ENCODE measurements around the gene ZNF846.
"Not testable (repeated sequence)": the region's sequence is repeated elsewhere in the genome, so short reads cannot be mapped to it uniquely, and the experiment has no call there.

Gene ZNF846

GRCh38 chr19:9792206-9793070 lies 23.9 kb upstream of the ZNF846 start:
- Histone ChIP-seq H3K27me3 (no peaks in the 10 kb centered on the region), H3K9me3 (no peaks in the 10 kb centered on the region), H3K4me1 (peaks cover 5% of the 10 kb centered on the region), H3K4me3 (ENCODE audit: low read depth, low read length) (peak overlapping the region; percentile 69), H3K36me3 (no peaks in the 10 kb centered on the region)
- TF ChIP-seq, protein P1, sequence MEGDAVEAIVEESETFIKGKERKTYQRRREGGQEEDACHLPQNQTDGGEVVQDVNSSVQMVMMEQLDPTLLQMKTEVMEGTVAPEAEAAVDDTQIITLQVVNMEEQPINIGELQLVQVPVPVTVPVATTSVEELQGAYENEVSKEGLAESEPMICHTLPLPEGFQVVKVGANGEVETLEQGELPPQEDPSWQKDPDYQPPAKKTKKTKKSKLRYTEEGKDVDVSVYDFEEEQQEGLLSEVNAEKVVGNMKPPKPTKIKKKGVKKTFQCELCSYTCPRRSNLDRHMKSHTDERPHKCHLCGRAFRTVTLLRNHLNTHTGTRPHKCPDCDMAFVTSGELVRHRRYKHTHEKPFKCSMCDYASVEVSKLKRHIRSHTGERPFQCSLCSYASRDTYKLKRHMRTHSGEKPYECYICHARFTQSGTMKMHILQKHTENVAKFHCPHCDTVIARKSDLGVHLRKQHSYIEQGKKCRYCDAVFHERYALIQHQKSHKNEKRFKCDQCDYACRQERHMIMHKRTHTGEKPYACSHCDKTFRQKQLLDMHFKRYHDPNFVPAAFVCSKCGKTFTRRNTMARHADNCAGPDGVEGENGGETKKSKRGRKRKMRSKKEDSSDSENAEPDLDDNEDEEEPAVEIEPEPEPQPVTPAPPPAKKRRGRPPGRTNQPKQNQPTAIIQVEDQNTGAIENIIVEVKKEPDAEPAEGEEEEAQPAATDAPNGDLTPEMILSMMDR (IDR thresholded peaks at IDR 0.05; ENCODE audit: low read depth, low read length) = no peak
- DNase-seq = peak; percentile 98

DNA sequence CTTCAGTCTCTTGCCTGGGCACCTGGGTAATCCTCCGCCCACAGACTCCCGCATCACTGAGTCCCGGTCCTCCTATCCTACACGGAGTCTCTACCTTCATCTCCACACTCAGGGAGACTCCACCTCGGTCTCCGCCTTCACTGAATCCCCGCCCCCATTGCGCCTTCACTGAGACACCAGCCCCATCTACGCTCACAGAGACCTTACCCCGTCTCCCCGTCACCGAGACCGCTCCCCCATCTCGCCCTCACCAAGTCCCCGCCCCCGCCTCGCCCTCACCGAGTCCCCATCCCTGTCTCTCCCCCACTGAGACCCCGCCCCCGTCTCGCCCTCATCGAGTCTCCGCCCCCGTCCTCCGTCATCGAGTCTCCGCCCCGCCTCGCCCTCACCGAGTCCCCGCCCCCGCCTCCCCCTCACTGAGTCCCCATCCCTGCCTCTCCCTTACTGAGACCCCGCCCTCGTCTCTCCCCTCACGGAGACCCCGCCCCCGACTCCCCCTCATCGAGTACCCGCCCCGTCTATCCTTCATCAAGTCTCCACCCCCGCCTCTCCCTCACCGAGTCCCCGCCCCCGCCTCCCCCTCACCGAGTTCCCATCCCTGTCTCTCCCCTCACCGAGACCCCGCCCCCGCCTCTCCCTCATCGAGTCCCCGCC lies 23.1 kb upstream of the ZNF846 start:
- peak; percentile 98 for DNase-seq

GRCh38 chr19:9791073-9791367 lies 22.5 kb upstream of the ZNF846 start:
- H3K36me3 ChIP-seq; H3K27me3 ChIP-seq; DNase-seq; H3K4me1 ChIP-seq; H3K4me3 ChIP-seq (ENCODE audit: low read depth, low read length); H3K9me3 ChIP-seq: not testable (repeated sequence)

More for the DNA sequence above, 23.1 kb upstream of the ZNF846 start:
- H3K4me3 ChIP-seq (ENCODE audit: low read depth, low read length) = peak overlapping the region; percentile 57
- H3K27me3 ChIP-seq = no peaks in the 10 kb centered on the region
- TF ChIP-seq, protein P1 (IDR thresholded peaks at IDR 0.05; ENCODE audit: low read depth, low read length) = no peak
- H3K9me3 ChIP-seq = no peaks in the 10 kb centered on the region
- no peaks in the 10 kb centered on the region for H3K36me3 ChIP-seq
- peaks cover 5% of the 10 kb centered on the region for H3K4me1 ChIP-seq

GRCh38 chr19:9789579-9789978 lies 21.0 kb upstream of the ZNF846 start:
- DNase-seq; H3K4me1 ChIP-seq; H3K27me3 ChIP-seq; H3K36me3 ChIP-seq; H3K4me3 ChIP-seq (ENCODE audit: low read depth, low read length); H3K9me3 ChIP-seq: not testable (repeated sequence)

DNA sequence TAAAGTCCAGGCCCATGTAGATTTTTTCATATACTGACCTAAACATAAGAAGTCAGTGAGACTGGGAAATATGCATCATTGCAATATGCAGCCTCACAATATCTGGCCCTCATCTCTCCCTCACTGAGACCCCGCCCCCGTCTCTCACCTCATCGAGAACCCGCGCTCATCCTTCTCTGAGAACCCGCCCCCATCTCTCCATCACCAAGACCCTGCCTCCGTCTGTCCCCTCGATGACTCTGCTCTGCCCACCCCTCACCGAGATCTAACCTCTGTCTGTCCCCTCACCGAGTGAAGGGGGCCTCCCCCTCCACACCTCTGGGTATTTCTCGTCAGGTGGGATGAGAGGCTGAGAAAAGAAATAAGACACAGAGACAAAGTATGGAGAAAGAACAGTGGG lies 20.5 kb upstream of the ZNF846 start:
- TF ChIP-seq, protein P1 (IDR thresholded peaks at IDR 0.05; ENCODE audit: low read depth, low read length) = no peak
- DNase-seq = no peak
- no peak overlapping the region for H3K4me3 ChIP-seq (ENCODE audit: low read depth, low read length)
- no peaks in the 10 kb centered on the region for H3K27me3 ChIP-seq
- H3K9me3 ChIP-seq = no peaks in the 10 kb centered on the region
- H3K36me3 ChIP-seq = no peaks in the 10 kb centered on the region
- H3K4me1 ChIP-seq = peaks cover 3% of the 10 kb centered on the region

DNA sequence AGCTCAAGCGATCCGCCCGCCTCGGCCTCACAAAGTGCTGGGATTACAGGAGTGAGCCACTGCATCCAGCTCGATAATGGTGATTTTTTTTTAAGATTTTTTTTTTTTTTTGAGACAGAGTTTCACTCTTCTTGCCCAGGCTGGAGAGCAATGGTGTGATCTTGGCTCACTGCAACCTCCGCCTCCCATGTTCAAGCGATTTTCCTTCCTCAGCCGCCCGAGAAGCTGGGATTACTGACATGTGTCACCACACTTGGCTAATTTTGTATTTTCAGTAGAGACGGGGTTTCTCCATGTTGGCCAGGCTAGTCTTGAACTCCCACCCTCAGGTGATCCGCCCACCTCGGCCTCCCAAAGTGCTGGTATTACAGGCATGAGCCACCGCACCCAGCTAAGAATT lies 20.1 kb upstream of the ZNF846 start:
- not testable (repeated sequence) for DNase-seq; H3K27me3 ChIP-seq; H3K4me1 ChIP-seq; H3K4me3 ChIP-seq (ENCODE audit: low read depth, low read length); H3K9me3 ChIP-seq; H3K36me3 ChIP-seq

GRCh38 chr19:9786819-9787218 lies 18.3 kb upstream of the ZNF846 start:
- H3K4me3 ChIP-seq (ENCODE audit: low read depth, low read length) = no peak overlapping the region
- no peak for DNase-seq
- no peaks in the 10 kb centered on the region for H3K27me3 ChIP-seq
- H3K4me1 ChIP-seq = peaks cover 3% of the 10 kb centered on the region
- TF ChIP-seq, protein P1 (IDR thresholded peaks at IDR 0.05; ENCODE audit: low read depth, low read length) = no peak
- H3K9me3 ChIP-seq = no peaks in the 10 kb centered on the region
- H3K36me3 ChIP-seq = no peaks in the 10 kb centered on the region
